GM21529 (cell line): ENCODE measurements around the gene C16orf74.

Experiments used
- ATAC-seq: cut with Tn5 transposase; IDR thresholded peaks from one replicate; pipeline ENCODE4 v1.9.1; 2021; ENCODE audit not compliant: unreplicated experiment

C16orf74 gene

DNA sequence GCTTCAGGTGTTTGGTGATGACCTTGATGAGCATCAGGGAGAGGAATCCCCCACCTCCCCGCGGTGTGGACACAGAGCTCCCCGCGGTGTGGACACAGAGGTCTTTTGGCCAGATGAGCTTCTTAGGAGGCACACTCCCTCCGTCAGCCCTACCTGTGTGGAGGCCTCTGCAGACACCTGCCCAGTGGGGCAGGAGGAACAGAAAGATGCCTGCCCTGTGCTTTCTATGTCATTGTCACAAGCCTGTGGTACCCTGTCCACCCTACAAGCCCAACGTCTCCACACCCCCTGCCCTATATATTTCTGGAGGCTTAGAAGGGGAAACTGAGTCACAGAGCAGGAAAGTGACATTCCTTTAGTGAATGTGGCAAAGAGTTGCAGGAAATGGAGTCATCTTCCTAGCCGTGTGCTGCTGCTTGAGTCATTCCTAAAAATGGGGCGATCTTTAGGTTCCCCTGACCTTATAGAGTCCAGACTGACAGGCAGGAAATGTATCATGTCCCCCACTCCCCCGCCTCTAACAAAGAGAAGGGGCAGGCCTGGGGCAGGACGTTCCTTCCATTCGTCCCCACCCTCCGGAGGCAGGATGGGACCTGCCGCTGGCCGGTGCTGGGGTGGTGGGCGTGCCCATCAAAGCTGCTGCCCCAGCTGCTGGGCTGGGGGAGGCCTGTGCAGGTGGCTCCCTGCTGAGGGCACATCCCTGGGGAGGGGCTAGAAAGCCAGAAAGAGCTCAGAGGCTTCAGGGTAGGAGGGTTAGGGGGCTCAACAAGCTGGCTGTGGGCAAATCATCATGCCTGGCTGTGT is 1.0 kb upstream of the C16orf74 start:
- ATAC-seq, result no peak

DNA sequence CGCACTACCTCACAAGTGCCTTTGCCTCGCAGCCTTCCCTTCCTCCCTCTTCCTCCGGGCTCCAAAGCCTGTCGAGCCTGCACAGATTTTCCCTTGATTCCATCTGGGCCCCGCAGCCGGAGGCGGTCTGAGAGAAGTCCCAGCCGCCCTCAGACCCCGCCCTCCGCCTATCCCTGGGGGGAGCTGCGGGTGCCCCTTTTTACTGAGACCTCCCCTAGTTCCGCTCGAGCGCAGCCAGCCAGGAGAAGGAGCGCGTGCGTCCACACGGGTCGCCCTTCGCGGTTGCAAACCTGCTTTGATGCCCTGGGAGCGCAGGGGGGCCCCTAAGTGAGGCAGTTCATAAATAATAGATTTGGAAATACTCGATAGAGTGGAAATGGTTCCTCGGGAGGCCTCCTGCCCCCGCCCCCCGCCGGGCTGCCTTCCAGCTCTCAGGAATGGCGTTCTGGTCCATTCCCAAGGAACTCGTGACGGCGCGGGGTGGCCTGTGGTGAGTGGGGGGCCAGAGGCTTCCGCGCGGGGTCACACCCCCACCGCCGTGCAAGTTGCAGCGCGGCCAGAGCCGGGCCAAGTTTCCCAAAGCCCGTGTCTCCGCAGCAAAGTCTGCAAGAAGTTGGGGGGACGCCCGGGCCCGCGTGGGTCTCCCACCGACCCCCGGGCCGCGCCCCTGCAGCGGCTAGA is 610 bp downstream of the C16orf74 start:
- no peak for ATAC-seq

DNA sequence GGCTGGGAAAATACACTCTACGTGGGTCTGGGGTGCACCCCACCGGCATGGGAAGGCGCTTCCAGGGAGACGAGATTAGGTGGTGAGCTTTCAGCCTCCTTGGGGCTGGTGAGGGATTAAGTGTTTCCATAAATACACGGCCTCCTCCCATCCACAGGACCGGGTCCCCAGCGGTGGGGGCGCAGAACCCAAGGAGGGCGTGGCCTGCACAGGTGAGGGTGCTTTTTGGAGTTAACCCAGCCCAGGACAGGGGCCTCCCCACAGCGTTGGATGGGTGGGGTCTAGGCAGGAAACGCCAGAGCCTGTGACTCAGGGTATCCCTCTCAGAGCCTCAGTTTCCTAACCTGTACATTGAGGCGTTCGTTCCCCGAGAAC is 1.1 kb downstream of the C16orf74 start:
- no peak for ATAC-seq

DNA sequence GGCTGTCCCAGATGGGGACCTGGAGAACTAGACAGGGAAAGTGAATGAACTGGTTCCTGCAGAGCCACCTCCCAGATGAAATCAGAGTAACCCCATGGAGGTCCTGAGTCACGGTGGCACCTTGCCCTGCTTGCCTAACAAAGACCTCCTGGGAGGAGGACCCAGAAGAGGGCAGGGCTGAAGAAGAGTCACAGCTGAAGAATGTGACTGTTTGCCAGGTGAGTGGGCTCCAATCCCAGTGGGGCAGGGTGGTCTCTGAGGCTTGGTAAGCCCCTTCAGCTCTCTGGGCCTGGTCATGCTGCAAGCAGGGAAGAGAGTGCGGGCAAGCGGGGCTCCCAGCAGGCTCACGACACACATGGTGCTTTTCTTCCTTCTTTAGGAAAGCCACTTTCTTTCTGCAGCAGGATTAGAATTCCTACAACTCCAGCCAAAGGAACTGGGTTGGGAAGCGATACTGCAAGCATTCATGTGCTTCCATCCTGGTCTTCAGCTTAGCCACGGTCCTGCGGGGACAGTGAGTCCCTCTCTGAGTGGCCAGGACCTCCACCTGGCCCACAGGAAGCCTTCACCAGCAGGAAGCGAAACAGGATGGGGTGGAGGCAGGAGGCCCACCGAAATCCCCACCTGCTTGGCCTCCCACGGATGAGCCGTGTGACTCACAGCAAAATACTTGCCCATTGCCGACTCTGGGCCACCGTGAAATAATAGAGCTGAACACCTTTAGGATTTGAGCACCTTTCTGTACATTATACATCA is 4.3 kb downstream of the C16orf74 start:
- ATAC-seq, result no peak

DNA sequence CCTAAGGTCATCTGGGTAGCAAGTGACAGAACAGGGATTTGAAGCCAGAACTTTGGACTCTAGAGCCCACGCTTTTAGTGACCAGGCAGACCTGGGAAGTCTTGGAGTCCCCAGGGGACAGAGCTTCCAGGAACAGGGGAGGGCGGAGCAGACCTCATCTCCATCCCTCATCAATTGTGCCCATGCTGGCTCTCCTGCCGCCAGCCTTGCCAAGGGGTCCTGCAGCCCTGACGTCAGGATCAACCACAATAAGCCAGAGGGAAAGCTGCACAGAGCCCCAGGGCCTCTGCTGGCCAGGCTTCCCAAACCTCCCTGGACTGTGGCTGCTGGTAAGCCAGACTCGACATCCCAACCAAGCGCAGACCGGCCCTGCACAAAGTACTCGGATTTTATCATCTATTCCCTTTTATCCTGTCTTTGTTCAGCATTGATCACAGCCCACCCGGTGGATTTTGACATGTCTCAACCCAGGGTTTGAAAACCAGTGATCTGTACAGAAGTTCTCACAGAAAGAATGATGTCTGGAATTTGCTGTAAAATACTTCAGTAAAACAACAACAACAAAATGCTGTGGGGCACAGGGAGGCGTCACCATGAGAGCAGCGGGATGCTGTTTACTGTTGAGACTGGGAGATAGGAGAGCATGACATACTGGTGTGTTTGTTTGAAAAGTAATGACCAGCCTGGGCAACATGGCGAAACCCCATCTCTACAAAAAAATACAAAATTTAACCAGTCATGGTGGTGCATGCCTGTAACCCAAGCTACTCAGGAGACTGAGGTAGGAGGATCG is 11.8 kb downstream of the C16orf74 start:
- no peak for ATAC-seq

DNA sequence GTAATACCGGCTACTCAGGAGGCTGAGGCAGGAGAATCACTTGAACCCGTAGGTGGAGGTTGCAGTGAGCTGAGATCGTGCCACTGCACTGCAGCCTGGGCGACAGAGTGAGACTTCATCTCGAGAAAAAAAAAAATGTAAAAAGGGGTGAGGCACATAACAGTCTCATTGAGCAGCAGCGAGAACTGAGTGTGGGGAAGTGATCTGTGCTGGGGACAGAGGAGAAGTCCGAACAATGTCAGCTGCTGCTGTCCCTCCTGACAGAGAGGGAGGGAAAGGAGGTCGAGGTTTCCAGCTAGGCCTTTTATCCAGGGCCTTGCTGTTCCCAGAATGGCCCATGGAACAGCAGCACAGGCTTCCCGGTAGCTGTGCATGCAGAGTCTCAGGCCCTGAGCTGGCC is 14.0 kb downstream of the C16orf74 start:
- ATAC-seq, result no peak

DNA sequence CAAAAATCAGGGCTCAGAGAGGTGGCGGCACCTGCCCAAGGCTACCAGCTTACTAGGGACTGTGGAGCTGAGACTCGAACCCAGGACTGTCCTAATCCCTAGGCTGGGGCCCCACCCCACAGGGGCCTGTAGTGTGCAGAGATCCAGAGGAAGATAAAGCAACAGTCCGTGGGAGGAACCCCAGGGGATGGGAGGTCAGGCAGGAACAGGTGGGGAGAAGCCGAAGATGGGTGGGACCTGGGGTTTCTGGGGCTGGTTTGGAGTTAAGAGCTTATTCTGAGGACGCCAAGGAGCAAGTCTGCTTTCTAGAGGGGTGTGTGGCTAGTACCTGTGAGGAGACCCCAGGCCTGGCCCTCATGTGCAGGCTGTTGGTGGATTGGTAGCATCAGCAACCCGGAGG is 14.9 kb downstream of the C16orf74 start:
- ATAC-seq, result no peak

DNA sequence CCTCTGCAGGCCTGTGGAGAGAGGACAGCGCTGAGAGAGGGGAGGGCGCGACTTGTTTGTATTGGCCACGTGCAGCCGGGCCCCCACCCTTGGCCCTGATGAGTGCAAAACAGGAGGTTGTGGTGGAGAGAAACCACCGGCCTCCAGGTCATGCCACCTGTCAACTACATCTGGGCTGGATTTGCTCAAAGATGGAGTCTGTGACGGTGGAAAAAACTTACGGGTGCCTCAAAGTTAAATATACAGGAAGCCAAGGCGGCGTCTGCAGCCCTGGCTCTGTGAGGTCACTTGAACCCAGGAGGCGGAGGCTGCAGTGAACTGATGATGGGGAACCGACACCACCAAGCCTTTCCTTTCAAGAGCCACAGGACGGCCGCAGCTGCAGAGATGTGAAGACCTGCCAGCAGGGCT is 15.7 kb downstream of the C16orf74 start:
- ATAC-seq, result peak; percentile 79

DNA sequence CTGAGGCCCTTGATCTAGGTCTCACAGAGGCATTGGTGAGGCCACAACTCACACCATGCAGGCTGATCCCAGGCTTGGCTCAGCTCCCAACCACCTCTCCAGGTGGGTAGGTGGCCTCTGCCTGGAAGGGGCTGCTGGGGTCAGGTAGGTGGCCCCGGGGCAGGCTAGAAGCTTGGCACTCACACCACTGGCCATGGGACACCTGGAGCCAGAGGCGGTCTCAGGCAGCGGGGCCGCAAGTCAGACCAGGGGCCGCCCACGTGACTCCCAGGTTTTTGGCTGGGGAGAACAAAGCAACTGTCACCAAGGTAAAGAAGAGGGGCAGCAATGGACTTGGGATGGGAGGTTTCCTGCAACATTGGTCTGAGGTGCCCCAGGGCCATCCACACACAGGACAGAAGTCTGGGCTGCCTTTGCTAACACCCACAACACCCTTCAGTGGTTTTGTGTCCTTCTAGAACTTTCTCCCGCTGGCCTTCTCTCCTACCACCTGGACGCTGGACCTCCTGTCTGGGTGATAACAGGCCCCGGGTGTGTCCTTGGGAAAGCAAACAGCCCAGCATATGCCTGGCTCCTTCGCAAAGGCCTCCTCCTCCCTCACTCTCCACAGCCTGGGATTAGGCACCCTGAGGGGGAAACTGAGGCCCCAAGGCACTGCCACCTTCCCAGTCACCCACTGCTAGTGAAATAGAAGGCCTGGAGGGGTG is 16.4 kb downstream of the C16orf74 start:
- ATAC-seq, result no peak

DNA sequence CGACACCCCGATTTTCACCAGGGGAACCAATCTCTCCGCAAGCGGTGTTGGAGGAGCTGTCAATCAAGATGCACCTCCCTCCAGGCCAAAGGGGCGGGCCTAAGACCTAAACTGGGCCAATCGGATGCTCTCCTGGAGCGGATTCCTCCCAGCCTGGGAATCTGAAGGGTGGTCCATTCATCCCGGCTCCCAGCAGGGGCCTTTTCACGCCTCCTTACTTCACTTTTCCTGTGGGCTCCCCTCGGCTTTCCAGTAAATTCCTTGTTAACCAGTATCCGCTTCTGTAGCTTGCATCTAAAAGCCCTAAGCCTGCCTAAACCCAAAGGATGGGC is 17.1 kb downstream of the C16orf74 start:
- no peak for ATAC-seq

DNA sequence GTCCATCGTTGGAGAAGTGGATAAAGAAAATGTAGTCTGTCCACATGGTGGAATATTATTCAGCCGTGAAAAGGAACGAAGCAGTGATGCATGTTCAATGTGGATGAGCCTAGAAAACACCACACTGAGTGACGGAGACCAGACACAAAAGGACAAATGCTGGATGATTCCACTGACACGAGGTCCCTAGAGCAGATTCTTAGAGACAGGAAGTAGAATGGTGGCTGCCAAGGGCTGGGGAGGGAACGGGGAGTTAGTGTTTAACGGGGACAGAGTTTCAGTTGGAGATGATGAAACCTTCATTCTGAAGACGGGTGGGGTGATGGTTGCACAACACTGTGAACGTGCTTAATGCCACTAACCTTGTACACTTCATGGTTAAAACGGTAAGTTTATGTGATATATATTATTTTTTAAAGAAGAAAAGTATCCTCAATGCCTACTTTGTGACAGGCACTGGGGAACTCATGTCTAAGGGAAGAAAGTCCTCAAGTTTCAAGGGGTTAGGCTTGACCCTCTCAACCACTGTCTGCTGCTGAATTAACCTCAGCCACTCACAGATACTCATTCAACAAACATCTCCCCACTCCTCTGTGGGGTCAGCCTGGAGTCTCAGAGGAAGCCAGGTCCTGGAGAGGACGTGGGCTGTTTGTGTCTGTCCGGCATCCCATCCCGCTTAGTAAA is 17.6 kb downstream of the C16orf74 start:
- ATAC-seq, result no peak

DNA sequence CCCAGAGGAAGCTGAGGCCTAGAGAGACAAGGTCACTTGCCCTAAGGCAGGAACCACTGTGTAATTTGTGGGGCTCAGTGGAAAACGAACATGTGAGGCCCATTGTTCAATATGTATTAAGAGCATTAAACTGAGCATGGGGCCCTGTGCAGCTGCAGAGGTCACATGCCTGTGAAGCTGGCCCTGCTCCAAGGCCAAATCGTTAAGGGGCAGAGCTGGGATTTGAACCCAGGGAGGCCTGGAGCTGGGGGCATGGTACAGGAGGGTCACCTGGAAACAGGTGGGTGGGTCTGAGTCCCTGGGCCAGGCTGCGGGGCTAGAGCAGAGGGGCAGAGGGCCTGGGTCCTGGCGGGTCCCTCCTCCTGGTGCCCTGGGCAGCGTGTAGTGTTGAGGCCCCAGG is 19.7 kb downstream of the C16orf74 start:
- no peak for ATAC-seq

DNA sequence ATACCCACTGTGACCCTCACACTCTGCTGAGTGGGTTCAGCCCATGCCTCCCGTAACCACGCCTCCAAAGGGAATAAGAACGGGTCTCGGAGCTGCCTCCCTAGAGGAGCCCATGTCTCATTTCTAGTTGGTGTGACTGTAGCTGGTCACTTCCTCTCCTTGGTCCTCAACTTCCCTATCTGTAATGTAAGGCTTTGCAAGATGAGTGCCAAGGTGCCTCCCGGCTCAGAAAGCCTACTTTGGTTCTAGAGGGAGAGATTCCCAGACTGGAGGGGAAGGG is 20.8 kb downstream of the C16orf74 start:
- ATAC-seq, result no peak

DNA sequence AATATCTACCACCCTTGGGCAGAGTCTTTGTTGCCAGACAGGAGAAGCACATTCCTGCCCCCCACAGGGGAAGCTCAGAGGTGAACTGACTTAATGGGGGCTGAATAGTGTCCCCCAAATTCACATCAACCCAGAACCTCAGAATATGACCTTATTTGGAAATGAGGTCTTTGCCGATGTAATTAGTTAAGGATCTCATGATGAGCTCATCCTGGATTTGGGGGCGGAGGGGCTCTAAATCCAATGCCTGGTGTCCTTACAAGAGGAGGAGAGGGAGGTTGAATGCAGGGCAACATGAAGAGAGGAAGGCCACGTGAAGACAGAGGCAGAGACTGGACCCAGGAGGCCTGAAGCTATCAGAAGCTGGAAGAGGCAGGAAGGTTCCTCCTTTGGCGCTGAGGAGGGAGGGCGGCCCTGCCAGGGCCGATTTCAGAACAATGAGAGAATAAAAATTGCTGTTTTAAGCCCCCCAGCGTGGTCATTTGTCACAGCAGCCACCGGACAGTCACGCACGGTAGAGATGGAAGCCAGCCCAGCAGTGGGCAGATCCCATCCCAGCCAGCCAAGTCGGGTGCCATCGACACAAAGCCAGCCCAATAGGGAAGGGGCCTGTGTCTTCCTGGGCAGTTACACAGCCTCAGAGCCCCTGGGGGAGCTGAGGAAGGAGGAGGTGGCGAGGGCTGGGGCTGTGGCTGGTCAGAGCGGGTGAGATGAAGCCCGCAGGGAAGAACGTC is 21.3 kb downstream of the C16orf74 start:
- ATAC-seq, result no peak

DNA sequence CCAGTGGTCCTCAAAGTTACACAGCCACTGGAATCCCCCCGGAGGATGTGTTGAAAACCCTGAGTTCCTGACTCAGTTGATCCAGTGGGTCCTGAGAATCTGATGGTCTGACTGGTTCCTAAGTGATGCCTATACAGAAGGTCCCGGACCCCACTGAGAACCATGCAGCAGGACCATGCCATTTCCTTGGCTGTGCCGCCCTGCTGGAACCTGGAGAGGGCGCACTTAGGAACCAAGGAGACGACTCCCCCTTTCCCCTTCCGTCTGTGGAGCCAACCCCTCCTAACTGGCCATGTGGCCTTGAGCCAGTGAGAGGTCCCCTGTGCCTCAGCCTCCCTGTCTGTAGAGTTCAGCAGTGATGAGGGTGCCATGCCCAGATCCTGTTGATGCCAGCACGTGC is 22.0 kb downstream of the C16orf74 start:
- ATAC-seq, result no peak

DNA sequence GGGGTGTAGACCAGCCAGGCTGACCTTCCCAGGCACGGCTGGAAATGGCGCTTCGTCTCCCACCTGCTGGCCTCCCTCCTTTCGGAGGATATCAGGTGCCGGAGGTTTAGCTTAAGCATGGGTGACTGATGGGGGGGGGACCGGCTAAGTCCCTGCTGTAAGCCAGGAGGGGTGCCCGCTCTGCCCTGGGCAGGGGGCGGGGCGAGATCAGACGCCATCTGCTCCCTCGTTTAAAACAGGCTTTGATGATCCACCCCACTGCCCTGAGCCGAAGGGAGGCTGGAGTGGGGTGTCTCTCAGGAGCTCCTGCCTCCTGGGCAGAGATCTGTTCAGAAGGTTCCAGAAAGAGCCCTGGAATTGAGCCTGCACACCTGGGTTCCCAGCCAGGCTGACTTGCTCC is 26.0 kb downstream of the C16orf74 start:
- ATAC-seq, result no peak

DNA sequence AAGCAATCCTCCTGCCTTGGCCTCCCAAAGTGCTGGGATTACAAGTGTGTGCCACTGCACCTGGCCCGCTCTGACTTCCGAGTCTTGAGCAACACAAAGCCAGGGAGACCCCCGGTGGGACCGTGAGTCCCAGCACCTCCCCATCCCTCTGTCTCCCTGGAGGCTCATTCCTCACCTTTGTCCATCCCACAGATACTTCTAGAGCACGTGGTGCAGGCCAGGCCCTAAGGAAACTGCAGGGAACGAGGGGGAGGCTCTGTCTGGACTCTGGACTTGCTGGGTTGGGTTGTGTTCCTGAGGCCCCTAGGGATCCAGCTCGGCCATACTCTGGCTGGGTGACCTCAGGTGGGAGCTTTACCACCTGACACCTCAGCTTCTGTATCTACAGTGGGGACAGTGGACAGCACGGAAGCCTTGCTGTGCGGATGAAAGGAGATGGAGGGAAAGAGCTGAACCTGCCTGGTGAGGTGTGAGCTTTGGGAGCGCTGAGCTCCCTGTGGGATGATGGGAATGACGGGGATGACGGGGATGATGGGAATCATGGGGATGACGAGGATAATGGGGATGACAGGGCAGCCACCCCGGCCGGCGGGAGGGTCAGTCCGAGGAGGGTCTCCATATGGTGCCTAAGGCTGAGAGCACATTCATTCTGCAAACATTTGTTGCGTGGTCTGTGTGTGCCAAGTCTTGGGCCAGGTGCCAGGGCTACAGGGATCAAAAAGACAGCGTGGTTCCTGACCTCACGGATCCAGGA is 26.6 kb downstream of the C16orf74 start:
- no peak for ATAC-seq

DNA sequence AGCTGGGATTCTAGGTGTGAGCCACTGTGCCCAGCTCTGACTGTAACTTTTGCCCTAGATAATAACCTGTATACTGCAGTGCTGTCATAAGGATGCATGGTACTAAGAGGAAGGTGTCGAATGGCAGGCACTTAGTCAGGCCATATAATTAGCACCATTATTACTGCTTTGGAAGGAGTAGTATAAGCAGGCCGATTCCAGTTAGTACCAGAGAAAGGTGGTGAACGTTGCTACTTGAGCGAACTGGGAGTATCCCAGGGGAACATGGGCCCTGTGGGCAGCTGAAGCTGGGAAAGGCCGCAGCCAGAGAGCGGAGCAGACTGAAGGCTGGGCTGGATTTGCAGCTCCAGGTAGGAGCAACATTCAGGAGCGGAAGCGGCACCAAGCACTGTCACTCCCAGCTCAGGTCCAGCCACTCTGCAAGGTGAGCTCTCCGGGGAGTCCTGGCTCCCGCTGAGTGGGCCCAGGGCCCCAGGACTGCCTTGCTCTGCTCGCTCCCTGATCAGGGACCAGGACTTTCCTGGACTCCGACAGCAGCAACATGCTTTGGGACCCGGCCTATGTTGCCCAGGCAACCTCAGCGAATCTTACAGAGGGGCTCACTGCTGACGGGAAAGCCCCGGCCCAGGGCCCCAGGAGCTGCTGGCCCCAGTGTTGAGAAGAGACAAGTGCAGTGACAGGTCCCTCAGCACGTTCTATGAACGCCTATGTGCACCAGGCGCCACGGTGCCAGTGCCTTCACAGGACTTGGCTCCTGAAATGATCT is 28.6 kb downstream of the C16orf74 start:
- ATAC-seq, result no peak
